Measurements from ENCODE around the gene PLCL2. TPM values are rescaled to one million over a fixed set of nuclear protein-coding genes. Genes with fewer than 3 reads are reported as not detected.

The PLCL2 gene
- polyA plus RNA-seq (2013) = 26.4 TPM

GRCh38 chr3:16884748-16885592 lies at the start of gene PLCL2:
TSS of gene PLCL2 (plus strand) at chr3:16884955. CDS start at chr3:16885040, 85 bp downstream.
- peak within 1 kb of the TSS; percentile 62 to 88 for H3K27ac ChIP-seq (ENCODE audit: insufficient read depth in 1 of 2, low read depth in 1 of 2, low read length in 2 of 2, poor library complexity in 1 of 2, severe bottlenecking in 2 of 2)
- no peaks in the 10 kb centered on the region for H3K36me3 ChIP-seq (ENCODE audit: control insufficient read depth in 4 of 4, insufficient read depth in 4 of 4, low read length in 3 of 4)
- H3K4me1 ChIP-seq (ENCODE audit: control extremely low read depth in 1 of 4, control insufficient read depth in 4 of 4, insufficient read depth in 4 of 4, low read length in 3 of 4) = peaks cover 16 to 41% (median 33%) of the 10 kb centered on the region in 4 experiments
- H3K27me3 ChIP-seq (replicated peaks in 2 of 5; ENCODE audit: control insufficient read depth in 4 of 5, insufficient read depth in 5 of 5, low read length in 4 of 5) = no peaks in the 10 kb centered on the region
- ChIA-PET POLR2A (interaction anchor here (0.6 to 1.5 kb wide), 4 partner anchors 32 to 455 kb away, joined by 3 read pairs; no protein-coding TSS in a partner anchor), CTCF (interaction anchor here (0.5 to 2.1 kb wide), 25 partner anchors 12 to 182 kb away, joined by 3 to 10 read pairs (median 4); no protein-coding TSS in a partner anchor)
- H3K9me3 ChIP-seq (ENCODE audit: control extremely low read depth in 1 of 5, control insufficient read depth in 4 of 5, insufficient read depth in 2 of 5, low read depth in 1 of 5, low read length in 4 of 5) = no peaks in the 10 kb centered on the region
- 0% methylated on average over 27 of the region's 87 CpGs for WGBS (ENCODE audit: insufficient coverage)
- DNase-seq = peak; percentile 84 to 91 (median 90)
- H3K4me3 ChIP-seq (ENCODE audit: control insufficient read depth in 1 of 7, extremely low read depth in 1 of 7, insufficient read depth in 4 of 7, low read depth in 2 of 7, low read length in 6 of 7) = peak within 1 kb of the TSS; percentile 77 to 97 (median 88)

DNA sequence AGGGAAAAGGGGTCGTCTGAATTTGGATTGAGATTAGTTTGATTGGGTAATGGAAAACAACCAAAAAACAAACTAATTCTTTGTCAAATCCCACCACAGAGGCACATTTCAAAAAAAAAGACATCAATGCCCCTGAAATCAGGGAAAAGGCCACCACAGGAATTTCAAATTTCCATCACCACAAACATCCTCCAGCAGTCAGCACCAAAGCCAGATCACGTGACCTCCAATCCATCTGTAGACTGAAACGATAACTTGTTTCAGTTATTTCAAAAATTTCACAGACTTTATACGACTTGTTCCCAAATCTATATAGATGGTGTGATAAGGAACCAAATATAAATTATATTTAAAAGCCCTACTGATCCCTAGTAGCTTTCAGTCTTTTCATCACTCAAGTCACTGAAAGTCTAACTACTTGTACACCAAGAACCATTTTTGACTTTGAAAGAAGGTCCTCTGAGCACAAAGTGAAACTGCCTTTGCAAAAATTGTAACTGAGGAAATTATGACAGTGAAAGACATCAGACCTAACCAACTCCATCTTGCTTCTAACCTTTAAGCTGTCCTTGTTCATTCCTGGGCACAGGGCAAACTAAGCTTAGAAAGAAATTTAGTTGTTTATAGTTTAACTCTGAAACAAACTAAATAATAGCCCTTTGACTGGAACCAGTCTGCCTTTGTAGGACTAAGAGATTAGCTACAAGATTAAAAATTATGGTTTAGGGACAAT lies 48.1 kb upstream of the PLCL2 start:
- CTCF ChIA-PET = interaction anchor here (1.7 kb wide), 1 partner anchor 10 kb away, joined by 5 read pairs; no protein-coding TSS in a partner anchor
- Histone ChIP-seq H3K27me3 (replicated peaks in 2 of 5; ENCODE audit: control insufficient read depth in 4 of 5, insufficient read depth in 5 of 5, low read length in 4 of 5) (no peaks in the 10 kb centered on the region), H3K9me3 (ENCODE audit: control extremely low read depth in 1 of 5, control insufficient read depth in 4 of 5, insufficient read depth in 2 of 5, low read depth in 1 of 5, low read length in 4 of 5) (no peaks in the 10 kb centered on the region), H3K4me1 (ENCODE audit: control extremely low read depth in 1 of 4, control insufficient read depth in 4 of 4, insufficient read depth in 4 of 4, low read length in 3 of 4) (peaks cover 8 to 15% (median 10%) of the 10 kb centered on the region in 4 experiments), H3K36me3 (ENCODE audit: control insufficient read depth in 4 of 4, insufficient read depth in 4 of 4, low read length in 3 of 4) (no peaks in the 10 kb centered on the region), H3K4me3 (ENCODE audit: control insufficient read depth in 1 of 7, extremely low read depth in 1 of 7, insufficient read depth in 4 of 7, low read depth in 2 of 7, low read length in 6 of 7) (no peak overlapping the region), H3K27ac (ENCODE audit: insufficient read depth in 1 of 2, low read depth in 1 of 2, low read length in 2 of 2, poor library complexity in 1 of 2, severe bottlenecking in 2 of 2) (no peak overlapping the region)
- WGBS (ENCODE audit: insufficient coverage) = no CpG with 5 or more reads among the region's 4 CpGs
- POLR2A ChIA-PET = no interaction called here
- no peak for DNase-seq

GRCh38 chr3:16837602-16838001 lies 47.2 kb upstream of the PLCL2 start:
- H3K4me3 ChIP-seq (ENCODE audit: control insufficient read depth in 1 of 7, extremely low read depth in 1 of 7, insufficient read depth in 4 of 7, low read depth in 2 of 7, low read length in 6 of 7) = no peak overlapping the region
- no peaks in the 10 kb centered on the region for H3K9me3 ChIP-seq (ENCODE audit: control extremely low read depth in 1 of 5, control insufficient read depth in 4 of 5, insufficient read depth in 2 of 5, low read depth in 1 of 5, low read length in 4 of 5)
- no peak overlapping the region for H3K27ac ChIP-seq (ENCODE audit: insufficient read depth in 1 of 2, low read depth in 1 of 2, low read length in 2 of 2, poor library complexity in 1 of 2, severe bottlenecking in 2 of 2)
- CTCF ChIA-PET = interaction anchor here (0.9 to 1.7 kb wide), 3 partner anchors 22 to 162 kb away, joined by 3 to 4 read pairs (median 3); no protein-coding TSS in a partner anchor
- DNase-seq = peak in 2 of 3 donors; percentile 16 to 47
- H3K27me3 ChIP-seq (replicated peaks in 2 of 5; ENCODE audit: control insufficient read depth in 4 of 5, insufficient read depth in 5 of 5, low read length in 4 of 5) = no peaks in the 10 kb centered on the region
- WGBS (ENCODE audit: insufficient coverage) = 92% methylated on average over 4 of the region's 7 CpGs
- peaks cover 12 to 24% (median 18%) of the 10 kb centered on the region in 4 experiments for H3K4me1 ChIP-seq (ENCODE audit: control extremely low read depth in 1 of 4, control insufficient read depth in 4 of 4, insufficient read depth in 4 of 4, low read length in 3 of 4)
- POLR2A ChIA-PET = no interaction called here
- no peaks in the 10 kb centered on the region for H3K36me3 ChIP-seq (ENCODE audit: control insufficient read depth in 4 of 4, insufficient read depth in 4 of 4, low read length in 3 of 4)

GRCh38 chr3:16838561-16838960 lies 46.2 kb upstream of the PLCL2 start:
- Histone ChIP-seq H3K4me1 (ENCODE audit: control extremely low read depth in 1 of 4, control insufficient read depth in 4 of 4, insufficient read depth in 4 of 4, low read length in 3 of 4) (peaks cover 22 to 34% (median 28%) of the 10 kb centered on the region in 4 experiments), H3K9me3 (ENCODE audit: control extremely low read depth in 1 of 5, control insufficient read depth in 4 of 5, insufficient read depth in 2 of 5, low read depth in 1 of 5, low read length in 4 of 5) (no peaks in the 10 kb centered on the region), H3K27ac (ENCODE audit: insufficient read depth in 1 of 2, low read depth in 1 of 2, low read length in 2 of 2, poor library complexity in 1 of 2, severe bottlenecking in 2 of 2) (no peak overlapping the region), H3K27me3 (replicated peaks in 2 of 5; ENCODE audit: control insufficient read depth in 4 of 5, insufficient read depth in 5 of 5, low read length in 4 of 5) (no peaks in the 10 kb centered on the region), H3K36me3 (ENCODE audit: control insufficient read depth in 4 of 4, insufficient read depth in 4 of 4, low read length in 3 of 4) (no peaks in the 10 kb centered on the region), H3K4me3 (ENCODE audit: control insufficient read depth in 1 of 7, extremely low read depth in 1 of 7, insufficient read depth in 4 of 7, low read depth in 2 of 7, low read length in 6 of 7) (no peak overlapping the region)
- WGBS (ENCODE audit: insufficient coverage) = 100% methylated on average over 1 of the region's 1 CpG
- ChIA-PET CTCF (interaction anchor here (1.0 to 1.7 kb wide), 5 partner anchors 21 to 45 kb away, joined by 3 to 4 read pairs (median 3); no protein-coding TSS in a partner anchor), POLR2A (no interaction called here)
- DNase-seq = no peak

GRCh38 chr3:16839271-16840100 lies 45.3 kb upstream of the PLCL2 start:
- peaks cover 29 to 36% (median 31%) of the 10 kb centered on the region in 4 experiments for H3K4me1 ChIP-seq (ENCODE audit: control extremely low read depth in 1 of 4, control insufficient read depth in 4 of 4, insufficient read depth in 4 of 4, low read length in 3 of 4)
- POLR2A ChIA-PET = no interaction called here
- H3K4me3 ChIP-seq (ENCODE audit: control insufficient read depth in 1 of 7, extremely low read depth in 1 of 7, insufficient read depth in 4 of 7, low read depth in 2 of 7, low read length in 6 of 7) = no peak overlapping the region
- DNase-seq = no peak
- no peaks in the 10 kb centered on the region for H3K27me3 ChIP-seq (replicated peaks in 2 of 5; ENCODE audit: control insufficient read depth in 4 of 5, insufficient read depth in 5 of 5, low read length in 4 of 5)
- WGBS (ENCODE audit: insufficient coverage) = 96% methylated on average over 9 of the region's 10 CpGs
- H3K36me3 ChIP-seq (ENCODE audit: control insufficient read depth in 4 of 4, insufficient read depth in 4 of 4, low read length in 3 of 4) = no peaks in the 10 kb centered on the region
- H3K27ac ChIP-seq (ENCODE audit: insufficient read depth in 1 of 2, low read depth in 1 of 2, low read length in 2 of 2, poor library complexity in 1 of 2, severe bottlenecking in 2 of 2) = no peak overlapping the region
- CTCF ChIA-PET = interaction anchor here (1.2 to 1.7 kb wide), 4 partner anchors 20 to 38 kb away, joined by 3 to 4 read pairs (median 4); no protein-coding TSS in a partner anchor
- H3K9me3 ChIP-seq (ENCODE audit: control extremely low read depth in 1 of 5, control insufficient read depth in 4 of 5, insufficient read depth in 2 of 5, low read depth in 1 of 5, low read length in 4 of 5) = no peaks in the 10 kb centered on the region

DNA sequence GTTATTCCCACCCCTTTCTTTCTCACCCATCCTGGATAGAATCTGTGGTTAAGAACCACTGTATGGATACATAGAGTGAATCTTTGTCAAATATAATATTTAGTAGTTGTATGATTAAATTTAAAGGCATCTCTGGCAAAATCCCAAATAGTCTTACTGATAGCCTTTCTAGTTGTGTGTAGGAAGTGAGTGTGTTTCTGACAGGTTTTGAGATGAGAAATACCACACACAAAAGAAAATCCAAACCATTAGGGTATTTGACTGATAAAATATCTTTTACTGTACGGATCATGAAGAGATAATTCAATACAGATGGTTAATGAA lies 44.7 kb upstream of the PLCL2 start:
- no peak overlapping the region for H3K27ac ChIP-seq (ENCODE audit: insufficient read depth in 1 of 2, low read depth in 1 of 2, low read length in 2 of 2, poor library complexity in 1 of 2, severe bottlenecking in 2 of 2)
- H3K36me3 ChIP-seq (ENCODE audit: control insufficient read depth in 4 of 4, insufficient read depth in 4 of 4, low read length in 3 of 4) = no peaks in the 10 kb centered on the region
- ChIA-PET CTCF (no interaction called here), POLR2A (no interaction called here)
- H3K4me3 ChIP-seq (ENCODE audit: control insufficient read depth in 1 of 7, extremely low read depth in 1 of 7, insufficient read depth in 4 of 7, low read depth in 2 of 7, low read length in 6 of 7) = no peak overlapping the region
- peaks cover 29 to 36% (median 31%) of the 10 kb centered on the region in 4 experiments for H3K4me1 ChIP-seq (ENCODE audit: control extremely low read depth in 1 of 4, control insufficient read depth in 4 of 4, insufficient read depth in 4 of 4, low read length in 3 of 4)
- no peak for DNase-seq
- WGBS (ENCODE audit: insufficient coverage) = no CpG with 5 or more reads among the region's 1 CpG
- no peaks in the 10 kb centered on the region for H3K27me3 ChIP-seq (replicated peaks in 2 of 5; ENCODE audit: control insufficient read depth in 4 of 5, insufficient read depth in 5 of 5, low read length in 4 of 5)
- no peaks in the 10 kb centered on the region for H3K9me3 ChIP-seq (ENCODE audit: control extremely low read depth in 1 of 5, control insufficient read depth in 4 of 5, insufficient read depth in 2 of 5, low read depth in 1 of 5, low read length in 4 of 5)
